H9 (cell line): ENCODE data around the gene NKX1-1. TPM values are rescaled to one million over a fixed set of nuclear protein-coding genes. Genes with fewer than 3 reads are reported as not detected.

ENCODE experiments used
- DNase-seq: peaks from one replicate; pipeline ENCODE4 v3.0.0-alpha.2; 2017
- H2AFZ ChIP-seq: one replicate; pipeline ENCODE4 v1.6.1; 2013; ENCODE audit warnings: mild to moderate bottlenecking, low read length, control low read depth, moderate library complexity
- H2AK5ac ChIP-seq: 2 replicates; pipeline ENCODE4 v1.6.1; 2013; ENCODE audit warnings: low read length, control low read depth, mixed read lengths; ENCODE audit not compliant: insufficient read length
- H2BK120ac ChIP-seq: one replicate; pipeline ENCODE4 v1.6.1; 2013; ENCODE audit warnings: low read depth, mild to moderate bottlenecking, low read length, control low read depth, inconsistent platforms; ENCODE audit not compliant: poor library complexity, severe bottlenecking
- H2BK12ac ChIP-seq: 2 replicates; pipeline ENCODE4 v1.6.1; 2013; ENCODE audit warnings: low read length, control low read depth, mixed read lengths, low read depth; ENCODE audit not compliant: insufficient read length
- H2BK15ac ChIP-seq: 2 replicates; pipeline ENCODE4 v1.6.1; 2013; ENCODE audit warnings: low read depth, low read length, control low read depth
- H2BK20ac ChIP-seq: one replicate; pipeline ENCODE4 v1.6.1; 2013; ENCODE audit warnings: low read depth, mild to moderate bottlenecking, low read length, control low read depth, inconsistent platforms; ENCODE audit not compliant: poor library complexity, severe bottlenecking
- H2BK5ac ChIP-seq: 2 replicates; pipeline ENCODE4 v1.6.1; 2013; ENCODE audit warnings: low read length, control low read depth, mixed read lengths; ENCODE audit not compliant: insufficient read length
- H3K14ac ChIP-seq: 2 replicates; pipeline ENCODE4 v1.6.1; 2013; ENCODE audit warnings: low read length, control low read depth; ENCODE audit not compliant: insufficient read depth
- H3K18ac ChIP-seq: 2 replicates; pipeline ENCODE4 v1.6.1; 2013; ENCODE audit warnings: low read depth, mild to moderate bottlenecking, mixed read lengths, low read length, control low read depth; ENCODE audit not compliant: insufficient read length
- H3K23ac ChIP-seq: 2 replicates; pipeline ENCODE4 v1.6.1; 2013; ENCODE audit warnings: low read length, control low read depth, mixed read lengths, low read depth; ENCODE audit not compliant: insufficient read length
- H3K23me2 ChIP-seq: 2 replicates; pipeline ENCODE4 v1.6.1; 2013; ENCODE audit warnings: low read depth, mild to moderate bottlenecking, mixed read lengths, low read length, control low read depth; ENCODE audit not compliant: insufficient read length, poor library complexity, severe bottlenecking
- H3K27ac ChIP-seq: 2 replicates; pipeline ENCODE4 v1.5.1; 2013; ENCODE audit warnings: low read length, control low read depth, mixed read lengths, low read depth; ENCODE audit not compliant: insufficient read length
- H3K27me3 ChIP-seq: 2 replicates; pipeline ENCODE4 v1.6.1; 2013; ENCODE audit warnings: low read length, control low read depth, inconsistent platforms; ENCODE audit not compliant: insufficient read depth
- H3K4ac ChIP-seq: 2 replicates; pipeline ENCODE4 v1.6.1; 2013; ENCODE audit warnings: low read depth, mild to moderate bottlenecking, control low read depth, inconsistent platforms, low read length, moderate library complexity
- H3K4me1 ChIP-seq: 2 replicates; pipeline ENCODE4 v1.6.1; 2013; ENCODE audit warnings: low read length, control low read depth, inconsistent platforms; ENCODE audit not compliant: insufficient read depth
- H3K4me2 ChIP-seq: 2 replicates; pipeline ENCODE4 v1.6.1; 2013; ENCODE audit warnings: low read length, control low read depth, mixed read lengths; ENCODE audit not compliant: insufficient read length, insufficient read depth
- H3K56ac ChIP-seq: 2 replicates; pipeline ENCODE4 v1.6.1; 2013; ENCODE audit warnings: low read depth, mild to moderate bottlenecking, mixed read lengths, low read length, control low read depth; ENCODE audit not compliant: insufficient read length
- H3K79me1 ChIP-seq: 2 replicates; pipeline ENCODE4 v1.6.1; 2013; ENCODE audit warnings: low read depth, mild to moderate bottlenecking, moderate library complexity, low read length, control low read depth, inconsistent platforms; ENCODE audit not compliant: insufficient read depth, poor library complexity, severe bottlenecking
- H3K79me2 ChIP-seq: 2 replicates; pipeline ENCODE4 v1.6.1; 2013; ENCODE audit warnings: low read length, control low read depth, inconsistent platforms; ENCODE audit not compliant: insufficient read depth
- H3K9ac ChIP-seq: 2 replicates; pipeline ENCODE4 v1.6.1; 2013; ENCODE audit warnings: low read length, control low read depth, mixed read lengths; ENCODE audit not compliant: insufficient read length; ENCODE audit errors: extremely low read depth
- H3K9me3 ChIP-seq: one replicate; pipeline ENCODE4 v1.6.1; 2013; ENCODE audit warnings: low read depth, low read length, inconsistent platforms; ENCODE audit not compliant: control insufficient read depth
- H3T11ph ChIP-seq: one replicate; pipeline ENCODE4 v1.6.1; 2013; ENCODE audit warnings: mild to moderate bottlenecking, low read length, control low read depth, inconsistent platforms
- H4K20me1 ChIP-seq: one replicate; pipeline ENCODE4 v1.6.1; 2013; ENCODE audit not compliant: control insufficient read depth, insufficient read length, insufficient read depth
- H4K5ac ChIP-seq: 2 replicates; pipeline ENCODE4 v1.6.1; 2013; ENCODE audit warnings: low read depth, mild to moderate bottlenecking, mixed read lengths, low read length, control low read depth; ENCODE audit not compliant: insufficient read length
- H4K8ac ChIP-seq: replicated peaks from 2 replicates; pipeline ENCODE4 v1.6.1; 2013; ENCODE audit warnings: low read length, control low read depth, mixed read lengths, low read depth; ENCODE audit not compliant: insufficient read length
- H4K91ac ChIP-seq: 2 replicates; pipeline ENCODE4 v1.6.1; 2013; ENCODE audit warnings: low read depth, mild to moderate bottlenecking, moderate library complexity, mixed read lengths, low read length, control low read depth; ENCODE audit not compliant: insufficient read length
- H3K27ac Mint-ChIP-seq, 3 experiments: 2 replicates in 2 of 3; 3 replicates in 1 of 3; pipeline ENCODE4 v1.8.0; 2020 to 2021; ENCODE audit warnings: mixed read lengths in 3 of 3, mild to moderate bottlenecking in 1 of 3, moderate library complexity in 1 of 3
- H3K27me3 Mint-ChIP-seq: 2 replicates; pipeline ENCODE4 v1.8.0; 2021; ENCODE audit warnings: low read depth, mild to moderate bottlenecking, moderate library complexity, mixed read lengths
- H3K36me3 Mint-ChIP-seq, 3 experiments: 2 replicates in 2 of 3; 3 replicates in 1 of 3; pipeline ENCODE4 v1.8.0; 2020 to 2021; ENCODE audit warnings: low read depth in 3 of 3, mixed read lengths in 3 of 3; ENCODE audit not compliant: insufficient read depth in 1 of 3
- H3K4me1 Mint-ChIP-seq, 2 experiments: 2 replicates each; pipeline ENCODE4 v1.8.0; 2020; ENCODE audit warnings: mixed read lengths in 2 of 2
- H3K4me3 Mint-ChIP-seq, 2 experiments: 2 replicates in 1 of 2; 3 replicates in 1 of 2; pipeline ENCODE4 v1.8.0; 2020 to 2021; ENCODE audit warnings: mild to moderate bottlenecking in 2 of 2, mixed read lengths in 2 of 2, moderate library complexity in 1 of 2
- H3K9me3 Mint-ChIP-seq, 2 experiments: 2 replicates in 1 of 2; 3 replicates in 1 of 2; pipeline ENCODE4 v1.8.0; 2020; ENCODE audit warnings: mild to moderate bottlenecking in 2 of 2, mixed read lengths in 2 of 2, moderate library complexity in 1 of 2
- WGBS: extraction: QIAGEN DNeasy Blood & Tissue Kit; methylation state at CpG from one replicate; pipeline ENCODE4 v1.1.7; 2013; ENCODE audit warnings: missing lambda C conversion rate, low lambda C conversion rate, mixed read lengths; ENCODE audit not compliant: insufficient read length; ENCODE audit errors: extremely low coverage; 5-methylcytosine and 5-hydroxymethylcytosine counted together
- total RNA-seq: library from RNA; stranded (reverse); gene quantifications from 2 replicates; pipeline ENCODE4 v1.2.1, GENCODE V29; 2021
- TF ChIP-seq, protein P1 (sequence below): fragments of 200-600 bp; sonication (generic); conservative IDR thresholded peaks from 3 replicates; pipeline ENCODE4 v1.8.0; 2021; ENCODE audit warnings: antibody characterized with exemption, mild to moderate bottlenecking

NKX1-1 gene
- total RNA-seq, 1 experiment from 2014 or later = not detected

DNA sequence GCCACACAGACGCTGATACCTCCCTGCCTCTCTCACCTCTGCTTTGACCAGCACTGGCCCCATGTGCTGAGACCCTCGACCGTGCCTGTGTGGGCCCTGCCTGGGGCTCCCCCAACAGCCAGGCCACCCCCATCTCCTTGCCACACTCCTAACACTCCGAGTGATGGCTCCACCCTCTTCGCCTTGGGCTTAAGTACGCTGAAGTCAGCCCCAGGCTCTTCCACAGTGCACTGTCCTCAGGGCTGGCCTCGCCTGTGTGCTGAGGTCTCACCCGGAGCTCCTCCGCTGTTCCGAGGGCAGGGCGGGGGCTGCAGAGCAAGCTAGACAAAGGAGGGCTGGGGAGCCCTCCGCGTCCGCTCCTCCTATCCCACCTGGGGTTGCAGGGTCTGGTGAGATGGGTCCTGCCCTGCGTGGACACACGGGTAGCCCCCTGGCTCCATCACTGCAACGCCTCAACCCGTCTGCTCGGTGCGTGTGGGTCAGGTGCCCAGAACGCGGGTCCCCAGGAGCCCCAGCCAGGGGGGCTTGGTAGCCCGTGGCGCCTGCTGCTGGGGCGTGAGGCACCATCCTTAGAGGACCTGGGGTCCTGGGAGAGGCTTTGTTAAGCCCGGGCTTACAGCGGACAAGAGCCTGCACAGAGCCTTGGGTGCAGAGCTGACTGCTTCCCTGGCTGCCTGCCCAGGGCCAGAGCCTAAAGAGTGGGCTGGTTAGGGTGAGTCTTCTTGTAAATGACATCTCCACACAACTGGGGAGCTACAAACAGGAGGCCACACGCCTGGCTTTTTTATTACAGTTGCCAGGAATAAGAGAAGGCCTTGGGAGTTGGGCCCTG is 42.6 kb upstream of the NKX1-1 start:
- H2AFZ ChIP-seq = no peak overlapping the region

More for the DNA sequence above, 42.6 kb upstream of the NKX1-1 start:
- H2AK5ac ChIP-seq = no peak overlapping the region
- H3K14ac ChIP-seq = no peak overlapping the region; the same call in 1 of the 2 replicates
- H4K8ac ChIP-seq = no peak overlapping the region
- Mint-ChIP-seq H3K27me3 (peaks cover 11% of the 10 kb centered on the region), H3K4me3 (no peak overlapping the region), H3K27ac (peak overlapping the region in 1 of 3 experiments; percentile 49; a peak in 1 of 7 replicates), H3K36me3 (peaks cover 5 to 13% (median 9%) of the 10 kb centered on the region in 3 experiments; a peak in 6 of 7 replicates), H3K9me3 (peaks cover 18% of the 10 kb centered on the region in 2 experiments), H3K4me1 (no peaks in the 10 kb centered on the region)
- H4K91ac ChIP-seq = no peak overlapping the region
- H3K27me3 ChIP-seq = no peaks in the 10 kb centered on the region
- no peak overlapping the region for H2BK120ac ChIP-seq
- no peak overlapping the region for H3K27ac ChIP-seq
- H4K20me1 ChIP-seq = no peaks in the 10 kb centered on the region
- peak; percentile 20 for DNase-seq
- WGBS = no CpG with 5 or more reads among the region's 28 CpGs
- no peak overlapping the region for H3K18ac ChIP-seq
- H3K56ac ChIP-seq = no peak overlapping the region
- H3K23me2 ChIP-seq = no peaks in the 10 kb centered on the region
- H3K4ac ChIP-seq = no peak overlapping the region
- H4K5ac ChIP-seq = no peak overlapping the region
- no peaks in the 10 kb centered on the region for H3K79me1 ChIP-seq
- no peaks in the 10 kb centered on the region for H3K79me2 ChIP-seq
- TF ChIP-seq, protein P1, sequence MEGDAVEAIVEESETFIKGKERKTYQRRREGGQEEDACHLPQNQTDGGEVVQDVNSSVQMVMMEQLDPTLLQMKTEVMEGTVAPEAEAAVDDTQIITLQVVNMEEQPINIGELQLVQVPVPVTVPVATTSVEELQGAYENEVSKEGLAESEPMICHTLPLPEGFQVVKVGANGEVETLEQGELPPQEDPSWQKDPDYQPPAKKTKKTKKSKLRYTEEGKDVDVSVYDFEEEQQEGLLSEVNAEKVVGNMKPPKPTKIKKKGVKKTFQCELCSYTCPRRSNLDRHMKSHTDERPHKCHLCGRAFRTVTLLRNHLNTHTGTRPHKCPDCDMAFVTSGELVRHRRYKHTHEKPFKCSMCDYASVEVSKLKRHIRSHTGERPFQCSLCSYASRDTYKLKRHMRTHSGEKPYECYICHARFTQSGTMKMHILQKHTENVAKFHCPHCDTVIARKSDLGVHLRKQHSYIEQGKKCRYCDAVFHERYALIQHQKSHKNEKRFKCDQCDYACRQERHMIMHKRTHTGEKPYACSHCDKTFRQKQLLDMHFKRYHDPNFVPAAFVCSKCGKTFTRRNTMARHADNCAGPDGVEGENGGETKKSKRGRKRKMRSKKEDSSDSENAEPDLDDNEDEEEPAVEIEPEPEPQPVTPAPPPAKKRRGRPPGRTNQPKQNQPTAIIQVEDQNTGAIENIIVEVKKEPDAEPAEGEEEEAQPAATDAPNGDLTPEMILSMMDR = no peak
- no peak overlapping the region for H3K23ac ChIP-seq
- H3K9ac ChIP-seq = no peak overlapping the region
- H2BK20ac ChIP-seq = no peak overlapping the region
- H3K9me3 ChIP-seq = peaks cover 7% of the 10 kb centered on the region
- H2BK5ac ChIP-seq = no peak overlapping the region
- H3T11ph ChIP-seq = no peak overlapping the region
- H3K4me1 ChIP-seq = no peaks in the 10 kb centered on the region
- H2BK12ac ChIP-seq = no peak overlapping the region
- no peak overlapping the region for H2BK15ac ChIP-seq
- H3K4me2 ChIP-seq = no peak overlapping the region
